GM12874 (cell line): ENCODE measurements around the gene SLC35F5.

Experiments
- TF ChIP-seq, protein P1 (sequence below): IDR thresholded peaks from 2 replicates; pipeline ENCODE4 v1.5.1; 2011; ENCODE audit warnings: low read depth, mild to moderate bottlenecking, control low read depth, low read length, moderate library complexity; ENCODE audit not compliant: insufficient read depth

Gene SLC35F5, protein sequence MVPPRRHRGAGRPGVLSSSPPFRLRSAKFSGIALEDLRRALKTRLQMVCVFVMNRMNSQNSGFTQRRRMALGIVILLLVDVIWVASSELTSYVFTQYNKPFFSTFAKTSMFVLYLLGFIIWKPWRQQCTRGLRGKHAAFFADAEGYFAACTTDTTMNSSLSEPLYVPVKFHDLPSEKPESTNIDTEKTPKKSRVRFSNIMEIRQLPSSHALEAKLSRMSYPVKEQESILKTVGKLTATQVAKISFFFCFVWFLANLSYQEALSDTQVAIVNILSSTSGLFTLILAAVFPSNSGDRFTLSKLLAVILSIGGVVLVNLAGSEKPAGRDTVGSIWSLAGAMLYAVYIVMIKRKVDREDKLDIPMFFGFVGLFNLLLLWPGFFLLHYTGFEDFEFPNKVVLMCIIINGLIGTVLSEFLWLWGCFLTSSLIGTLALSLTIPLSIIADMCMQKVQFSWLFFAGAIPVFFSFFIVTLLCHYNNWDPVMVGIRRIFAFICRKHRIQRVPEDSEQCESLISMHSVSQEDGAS

DNA sequence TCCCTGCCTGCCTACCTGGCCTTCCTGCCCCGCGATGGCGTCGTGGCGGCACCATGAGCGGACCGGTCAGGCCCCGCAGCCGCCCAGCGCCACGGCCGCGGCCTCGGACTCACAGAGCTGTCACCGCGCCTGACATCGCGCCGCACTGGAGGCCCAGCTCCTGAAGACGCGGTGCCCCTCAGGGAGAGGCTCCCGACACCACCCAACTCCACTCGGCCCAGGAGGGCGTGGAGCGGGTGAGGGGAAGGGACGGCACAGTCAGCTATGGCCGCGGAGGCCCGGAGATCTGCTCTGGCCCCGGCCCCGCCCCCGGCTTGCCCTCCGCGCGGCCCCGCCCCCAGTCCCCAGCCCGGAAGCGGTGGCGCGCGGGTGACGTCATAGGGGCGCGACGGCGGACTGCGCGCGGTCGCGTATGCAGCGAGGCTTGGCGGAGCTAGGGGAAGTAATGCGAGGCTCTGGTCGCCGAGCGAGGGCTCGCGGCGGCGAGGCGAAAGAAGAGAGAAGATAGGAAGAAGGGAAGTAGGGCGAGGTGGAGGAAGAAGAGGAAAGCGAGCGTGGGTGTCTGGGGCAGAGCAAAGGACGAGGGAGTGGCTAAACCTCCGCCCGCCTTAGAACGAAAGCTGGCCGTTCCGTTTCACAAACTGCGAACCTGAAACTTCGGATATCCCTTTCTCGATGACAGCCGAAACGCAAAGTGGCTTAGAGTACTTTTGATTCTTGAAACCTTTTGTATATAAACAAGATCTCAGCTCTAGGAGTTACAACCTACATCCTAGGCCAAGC is at the start of gene SLC35F5:
SLC35F5 (minus strand) TSS at position 288 of the 783 bp plus-strand sequence; CDS start at position 55, 233 bp downstream.
- TF ChIP-seq, protein P1, sequence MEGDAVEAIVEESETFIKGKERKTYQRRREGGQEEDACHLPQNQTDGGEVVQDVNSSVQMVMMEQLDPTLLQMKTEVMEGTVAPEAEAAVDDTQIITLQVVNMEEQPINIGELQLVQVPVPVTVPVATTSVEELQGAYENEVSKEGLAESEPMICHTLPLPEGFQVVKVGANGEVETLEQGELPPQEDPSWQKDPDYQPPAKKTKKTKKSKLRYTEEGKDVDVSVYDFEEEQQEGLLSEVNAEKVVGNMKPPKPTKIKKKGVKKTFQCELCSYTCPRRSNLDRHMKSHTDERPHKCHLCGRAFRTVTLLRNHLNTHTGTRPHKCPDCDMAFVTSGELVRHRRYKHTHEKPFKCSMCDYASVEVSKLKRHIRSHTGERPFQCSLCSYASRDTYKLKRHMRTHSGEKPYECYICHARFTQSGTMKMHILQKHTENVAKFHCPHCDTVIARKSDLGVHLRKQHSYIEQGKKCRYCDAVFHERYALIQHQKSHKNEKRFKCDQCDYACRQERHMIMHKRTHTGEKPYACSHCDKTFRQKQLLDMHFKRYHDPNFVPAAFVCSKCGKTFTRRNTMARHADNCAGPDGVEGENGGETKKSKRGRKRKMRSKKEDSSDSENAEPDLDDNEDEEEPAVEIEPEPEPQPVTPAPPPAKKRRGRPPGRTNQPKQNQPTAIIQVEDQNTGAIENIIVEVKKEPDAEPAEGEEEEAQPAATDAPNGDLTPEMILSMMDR, result no peak

DNA sequence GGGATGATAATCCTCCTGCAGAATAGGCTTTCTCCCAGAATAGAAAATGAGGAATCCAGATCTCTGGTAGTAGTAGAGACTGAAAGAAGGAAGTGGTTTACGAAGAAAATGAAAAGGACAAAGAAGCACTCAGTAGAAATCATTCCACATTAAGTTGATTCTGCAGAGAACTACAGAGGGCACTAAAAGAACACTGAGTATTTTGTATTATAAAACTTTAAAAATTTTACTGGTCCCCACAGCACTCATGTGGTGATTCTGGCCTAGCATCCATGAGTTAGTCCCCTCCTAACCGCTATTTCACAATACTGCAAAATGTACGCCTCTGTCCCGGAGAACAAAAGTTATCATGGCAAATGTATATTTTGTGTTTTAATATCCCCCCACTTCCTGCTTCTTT is 42.9 kb upstream of the SLC35F5 start:
- TF ChIP-seq, protein P1, result no peak

DNA sequence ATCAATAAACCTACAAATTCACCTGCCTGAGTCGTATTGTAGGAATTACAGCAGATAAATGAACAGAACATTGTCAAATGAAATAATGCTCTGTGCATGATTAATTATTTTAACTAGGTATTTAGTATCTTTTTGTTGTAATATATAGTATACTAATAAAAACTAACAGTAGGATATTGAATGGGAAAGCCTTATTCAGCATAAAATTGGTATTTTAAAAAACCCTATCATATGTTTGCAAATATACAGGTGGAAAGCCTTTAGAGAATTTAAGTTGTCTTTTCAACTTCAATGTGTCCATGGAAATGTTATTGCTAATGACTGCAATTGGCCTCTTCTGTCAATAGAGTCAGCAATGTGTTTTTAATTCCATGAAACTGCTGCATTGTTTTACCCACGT is 40.8 kb upstream of the SLC35F5 start:
- TF ChIP-seq, protein P1, result no peak

DNA sequence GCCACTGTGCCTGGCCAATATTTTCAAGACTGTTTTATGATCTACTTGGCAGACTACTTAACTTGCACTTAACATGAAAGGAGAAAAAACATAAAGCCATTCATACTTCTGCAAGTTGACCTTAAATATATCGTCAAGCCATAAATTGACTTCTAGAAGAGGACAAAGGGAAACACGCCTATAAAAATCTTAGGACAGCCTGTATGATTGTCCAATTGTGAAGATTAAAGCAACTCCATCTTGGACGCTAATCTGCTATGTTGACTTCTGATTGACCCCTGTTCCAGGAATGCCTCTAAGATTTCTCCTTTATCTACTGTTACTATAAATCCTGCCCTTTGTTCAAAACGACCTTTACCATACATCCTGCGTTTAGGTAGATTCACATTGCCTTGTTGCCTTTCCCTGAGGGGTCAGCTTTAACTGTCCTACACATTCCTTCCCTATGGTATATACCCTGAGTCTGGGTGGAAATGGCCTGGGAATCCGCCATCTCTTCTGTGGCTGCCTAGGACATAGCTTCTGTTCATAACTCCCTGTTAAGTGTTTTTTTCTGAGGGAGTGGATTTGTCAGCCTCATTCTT is 40.2 kb upstream of the SLC35F5 start:
- TF ChIP-seq, protein P1, result no peak

DNA sequence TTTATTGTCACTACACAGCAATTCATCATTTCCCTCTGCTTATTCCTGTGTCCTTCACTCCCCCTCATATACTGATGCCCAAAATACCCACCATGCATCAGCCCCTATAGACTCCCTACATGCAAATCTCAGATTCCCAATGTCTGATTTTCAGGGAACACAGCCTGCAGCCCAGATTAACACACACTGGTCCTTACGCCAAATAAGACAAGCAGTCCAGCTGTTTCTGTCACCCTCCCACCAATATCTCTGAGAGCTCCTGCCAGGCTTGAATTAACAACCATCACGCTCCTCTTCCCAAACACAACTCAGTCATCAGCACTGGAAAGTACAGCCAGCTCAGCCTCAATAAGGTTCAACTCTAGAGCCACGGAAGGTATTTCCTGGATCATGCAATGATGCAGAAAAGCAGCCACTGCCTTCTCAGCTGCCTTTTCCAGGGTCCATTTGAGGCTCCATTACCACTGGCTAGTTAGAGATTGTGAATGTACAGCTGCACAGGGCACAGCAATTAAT is 39.0 kb upstream of the SLC35F5 start:
- TF ChIP-seq, protein P1, result no peak

DNA sequence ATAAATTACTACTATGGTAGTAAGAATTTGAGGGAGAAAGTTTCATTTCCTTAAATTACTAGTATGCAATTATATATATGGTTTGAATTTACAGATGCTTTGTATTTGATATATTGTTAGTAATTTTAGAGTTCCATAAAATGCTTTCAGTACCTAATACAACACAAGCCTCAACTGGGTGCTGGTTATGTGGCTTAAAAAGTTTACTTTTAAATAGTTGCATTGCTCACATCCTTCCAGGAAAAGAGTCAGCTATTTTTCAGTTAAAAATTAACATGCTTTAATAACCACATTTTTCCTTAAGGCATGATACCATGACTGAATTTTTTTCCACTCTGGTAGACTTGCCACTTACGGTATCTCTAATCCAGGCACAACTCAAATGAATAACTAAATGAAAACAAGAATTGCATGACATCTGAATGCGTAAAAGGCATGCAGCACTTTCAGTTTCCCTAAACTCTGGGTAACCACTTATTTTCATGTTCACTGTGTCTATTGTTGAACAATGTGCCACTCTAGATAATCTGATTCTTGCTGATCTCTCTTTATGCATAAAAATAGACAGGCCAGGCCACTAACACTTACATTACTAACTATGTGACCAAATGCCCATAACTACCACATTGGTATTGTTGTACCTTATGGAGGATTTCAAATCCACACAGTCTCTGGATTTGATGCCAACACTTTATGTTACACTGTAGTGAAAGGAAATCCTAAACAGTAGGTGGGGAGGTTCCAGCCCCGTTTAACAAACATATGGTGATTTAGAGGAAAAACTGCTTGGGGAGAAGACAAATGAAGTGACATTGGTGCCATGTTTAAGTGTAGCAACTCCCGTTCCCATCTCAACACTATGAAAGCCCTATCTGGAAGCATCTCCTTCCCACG is 35.5 kb upstream of the SLC35F5 start:
- TF ChIP-seq, protein P1, result no peak
